Gastroesophageal sphincter (tissue), 4 donors: ENCODE results near the gene IKZF2. TPM values are rescaled to one million over a fixed set of nuclear protein-coding genes. Genes with fewer than 3 reads are reported as not detected.

ENCODE experiments used
- ATAC-seq: fragments of 150-250 bp; one replicate; pipeline ENCODE4 v1.9.1; 2016; ENCODE audit warnings: mild to moderate bottlenecking, moderate library complexity
- H3K27ac ChIP-seq, 4 donors: fragments of 200-600 bp; sonication (generic) in 3 of 4; 1 replicate in 3 of 4; 2 replicates in 1 of 4; pipeline ENCODE4 v1.5.1; 2016 to 2019
- H3K27me3 ChIP-seq: fragments of 200-600 bp; sonication (generic); one replicate; pipeline ENCODE4 v1.5.1; 2019
- H3K36me3 ChIP-seq, 2 donors: fragments of 200-600 bp; sonication (generic); one replicate each; pipeline ENCODE4 v1.5.1; 2019; ENCODE audit warnings: control low read depth in 1 of 2
- H3K4me1 ChIP-seq, 3 donors: fragments of 200-600 bp; sonication (generic); 1 replicate in 2 of 3; 2 replicates in 1 of 3; pipeline ENCODE4 v1.5.1; 2016 to 2019; ENCODE audit warnings: control low read depth in 2 of 3
- H3K4me3 ChIP-seq, 2 donors: fragments of 200-600 bp; sonication (generic); one replicate each; pipeline ENCODE4 v1.5.1; 2019; ENCODE audit warnings: mild to moderate bottlenecking in 1 of 2, moderate library complexity in 1 of 2
- H3K9me3 ChIP-seq, 3 donors: fragments of 200-600 bp; sonication (generic); one replicate each; pipeline ENCODE4 v1.5.1; 2017 to 2019; ENCODE audit warnings: control low read depth in 2 of 3
- EP300 ChIP-seq: sonication (generic); formaldehyde crosslinking; IDR thresholded peaks from one replicate; pipeline ENCODE4 v1.6.1; 2017; ENCODE audit warnings: antibody characterized with exemption, mild to moderate bottlenecking
- POLR2A ChIP-seq, 2 donors: fragments of 450-650 bp; IDR thresholded peaks; one replicate each; pipeline ENCODE4 v1.6.1; 2017; ENCODE audit warnings: antibody characterized with exemption in 2 of 2, mild to moderate bottlenecking in 2 of 2, moderate library complexity in 1 of 2
- POLR2AphosphoS5 ChIP-seq: sonication (generic); formaldehyde crosslinking; IDR thresholded peaks from one replicate; pipeline ENCODE4 v1.6.1; 2017; ENCODE audit warnings: antibody characterized with exemption
- WGBS, 2 donors: methylation state at CpG; one replicate each; pipeline ENCODE4 v1.1.5; 2018; ENCODE audit warnings: low coverage in 1 of 2; 5-methylcytosine and 5-hydroxymethylcytosine counted together
- total RNA-seq, 4 donors: library from RNA; depleted of rRNA; stranded (reverse); fragments of >200 nt; gene quantifications; one replicate each; pipeline ENCODE4 v1.1.0, GENCODE V29; 2016
- TF ChIP-seq, protein P1 (sequence below), 4 experiments: fragments of 200-600 bp in 2 of 4; fragments of 450-650 bp in 2 of 4; sonication (generic) in 1 of 4; IDR thresholded peaks; one replicate each; pipeline ENCODE4 v1.5.1; 2017 to 2019; ENCODE audit warnings: antibody characterized with exemption in 4 of 4, mild to moderate bottlenecking in 2 of 4, moderate library complexity in 2 of 4

Gene IKZF2
- total RNA-seq, 4 donors from 2014 or later: 4.2 to 11.6 (median 9.6) TPM

DNA sequence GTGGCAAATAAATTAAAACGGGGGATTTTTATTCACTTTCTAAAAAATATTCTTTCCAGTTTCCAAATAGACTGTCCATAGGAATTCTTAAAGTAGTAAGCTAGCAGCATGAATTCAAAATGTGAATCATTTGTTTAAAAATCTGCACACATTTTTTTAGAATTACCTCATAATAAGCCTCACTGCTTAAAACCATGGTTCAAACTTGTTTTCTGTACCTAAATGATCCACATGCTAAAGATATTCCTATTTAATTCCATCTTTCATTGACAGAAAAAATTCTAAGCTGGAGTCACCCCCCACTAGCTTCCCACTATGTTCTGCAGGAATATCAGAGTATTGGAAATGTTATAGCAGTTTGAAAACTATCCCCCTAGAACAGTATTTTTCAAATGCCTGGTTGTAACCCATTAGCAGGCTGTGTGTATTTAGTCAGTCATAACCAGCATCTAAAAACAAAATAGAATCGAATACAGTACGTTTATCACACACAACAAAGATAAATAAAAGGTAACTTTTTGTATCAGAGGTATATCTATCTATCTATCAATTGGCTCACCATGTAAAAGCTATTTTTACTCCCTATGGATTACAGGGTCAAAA lies 11.2 kb upstream of the IKZF2 start:
- WGBS, 2 donors: 57 to 80% methylated on average over 3 of the region's 3 CpGs
- H3K36me3 ChIP-seq: no peaks in the 10 kb centered on the region
- TF ChIP-seq EP300 (no peak), POLR2A (IDR thresholded peaks at IDR 0.05) (no peak), POLR2AphosphoS5 (no peak)
- TF ChIP-seq, protein P1, sequence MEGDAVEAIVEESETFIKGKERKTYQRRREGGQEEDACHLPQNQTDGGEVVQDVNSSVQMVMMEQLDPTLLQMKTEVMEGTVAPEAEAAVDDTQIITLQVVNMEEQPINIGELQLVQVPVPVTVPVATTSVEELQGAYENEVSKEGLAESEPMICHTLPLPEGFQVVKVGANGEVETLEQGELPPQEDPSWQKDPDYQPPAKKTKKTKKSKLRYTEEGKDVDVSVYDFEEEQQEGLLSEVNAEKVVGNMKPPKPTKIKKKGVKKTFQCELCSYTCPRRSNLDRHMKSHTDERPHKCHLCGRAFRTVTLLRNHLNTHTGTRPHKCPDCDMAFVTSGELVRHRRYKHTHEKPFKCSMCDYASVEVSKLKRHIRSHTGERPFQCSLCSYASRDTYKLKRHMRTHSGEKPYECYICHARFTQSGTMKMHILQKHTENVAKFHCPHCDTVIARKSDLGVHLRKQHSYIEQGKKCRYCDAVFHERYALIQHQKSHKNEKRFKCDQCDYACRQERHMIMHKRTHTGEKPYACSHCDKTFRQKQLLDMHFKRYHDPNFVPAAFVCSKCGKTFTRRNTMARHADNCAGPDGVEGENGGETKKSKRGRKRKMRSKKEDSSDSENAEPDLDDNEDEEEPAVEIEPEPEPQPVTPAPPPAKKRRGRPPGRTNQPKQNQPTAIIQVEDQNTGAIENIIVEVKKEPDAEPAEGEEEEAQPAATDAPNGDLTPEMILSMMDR (IDR thresholded peaks at IDR 0.05): no peak
- H3K4me1 ChIP-seq: peaks cover 0 to 12% (median 0%) of the 10 kb centered on the region in 3 donors
- H3K4me3 ChIP-seq: no peak overlapping the region
- no peak for ATAC-seq
- no peaks in the 10 kb centered on the region for H3K27me3 ChIP-seq
- H3K27ac ChIP-seq: no peak overlapping the region
- no peaks in the 10 kb centered on the region for H3K9me3 ChIP-seq

DNA sequence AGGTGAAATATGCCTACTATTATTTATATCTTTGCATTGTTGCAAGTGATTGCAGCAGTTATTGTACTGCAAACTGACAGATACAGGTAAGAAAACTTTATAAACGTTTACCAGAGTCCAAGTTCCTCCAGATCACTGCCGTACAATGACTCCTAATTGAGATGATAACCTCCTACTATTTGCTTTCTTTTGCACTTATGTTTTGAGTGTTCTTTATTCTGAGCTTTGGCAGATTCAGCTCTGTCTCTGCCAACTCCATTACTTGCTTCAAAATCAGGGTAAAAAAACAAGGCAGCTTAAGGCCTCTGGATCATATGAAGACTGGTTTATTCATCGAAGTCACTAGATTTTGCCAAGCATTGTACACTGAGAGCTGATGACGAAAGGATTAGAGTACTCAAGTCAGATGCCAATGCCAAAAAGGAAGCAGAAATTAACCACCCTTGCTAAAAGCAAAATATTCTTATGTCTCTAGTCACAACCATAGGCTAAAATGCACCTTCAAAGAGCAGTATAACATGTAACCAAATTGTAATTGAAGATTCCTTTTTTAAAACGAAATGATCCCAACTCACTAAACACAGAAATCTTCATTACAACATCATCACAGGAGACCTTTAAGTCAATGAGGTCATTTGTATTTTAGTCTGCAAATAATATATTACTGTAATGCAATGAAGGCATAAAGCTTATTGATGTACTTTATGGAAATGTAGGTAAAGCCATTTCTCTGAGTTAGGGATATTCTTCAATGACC lies 10.5 kb upstream of the IKZF2 start:
- Histone ChIP-seq H3K27me3 (no peaks in the 10 kb centered on the region), H3K36me3 (no peaks in the 10 kb centered on the region), H3K27ac (peak overlapping the region in 2 of 4 donors; percentile 12 to 13), H3K4me3 (no peak overlapping the region), H3K9me3 (no peaks in the 10 kb centered on the region), H3K4me1 (peaks cover 0 to 12% (median 0%) of the 10 kb centered on the region in 3 donors)
- ATAC-seq: no peak
- no peak for TF ChIP-seq EP300
- TF ChIP-seq, protein P1 (IDR thresholded peaks at IDR 0.05): no peak
- TF ChIP-seq POLR2A (IDR thresholded peaks at IDR 0.05): no peak
- no peak for TF ChIP-seq POLR2AphosphoS5
- 26 to 49% methylated on average over 3 to 5 of the region's 5 CpGs for WGBS, 2 donors

DNA sequence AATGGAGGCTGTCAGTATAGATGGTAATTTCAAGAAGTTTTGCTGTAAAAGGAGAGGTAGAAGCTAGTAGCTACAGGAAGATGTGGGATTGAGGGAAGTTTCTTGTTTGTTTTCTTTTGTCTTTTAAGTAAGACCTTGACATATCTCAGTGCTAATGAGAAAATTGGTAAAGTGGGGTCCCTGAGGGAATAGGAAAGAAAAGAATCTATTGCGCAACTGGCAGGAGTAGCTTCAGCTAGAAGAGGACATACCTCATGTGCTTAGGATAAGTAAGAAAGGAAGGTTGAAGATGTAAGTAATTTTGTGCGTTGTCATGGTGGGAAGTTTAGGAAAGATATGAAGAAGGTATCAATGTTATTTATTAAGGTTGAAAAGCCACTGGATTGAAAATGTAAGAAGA lies 8.4 kb upstream of the IKZF2 start:
- WGBS, 2 donors: 96 to 100% methylated on average over 1 to 2 of the region's 2 CpGs
- Histone ChIP-seq H3K27me3 (no peaks in the 10 kb centered on the region), H3K4me1 (peaks cover 0 to 8% (median 0%) of the 10 kb centered on the region in 3 donors), H3K27ac (no peak overlapping the region), H3K4me3 (no peak overlapping the region), H3K9me3 (no peaks in the 10 kb centered on the region), H3K36me3 (no peaks in the 10 kb centered on the region)
- ATAC-seq: no peak
- TF ChIP-seq, protein P1 (IDR thresholded peaks at IDR 0.05): no peak
- no peak for TF ChIP-seq POLR2AphosphoS5
- no peak for TF ChIP-seq EP300
- no peak for TF ChIP-seq POLR2A (IDR thresholded peaks at IDR 0.05)

DNA sequence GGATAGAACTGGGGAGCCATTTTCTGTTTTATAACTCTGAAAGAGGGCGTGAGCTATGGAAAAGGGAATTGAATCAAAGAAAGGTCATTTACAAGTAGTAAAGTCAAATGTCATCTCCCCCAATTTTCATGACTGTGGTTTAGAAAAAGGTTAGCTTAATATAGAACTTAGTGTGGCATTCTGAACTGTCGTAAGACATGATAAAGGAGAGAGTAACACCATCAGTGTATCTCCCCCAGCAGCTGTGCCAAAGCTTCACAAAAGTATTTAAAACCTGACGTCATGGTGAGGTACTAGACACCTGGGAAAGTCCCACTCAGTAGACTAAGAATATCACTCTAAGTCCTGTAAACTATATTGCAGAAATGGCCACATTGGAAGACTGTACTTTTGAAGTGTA lies 5.8 kb upstream of the IKZF2 start:
- Histone ChIP-seq H3K9me3 (no peaks in the 10 kb centered on the region), H3K36me3 (no peaks in the 10 kb centered on the region), H3K27ac (no peak overlapping the region), H3K4me3 (no peak overlapping the region), H3K4me1 (peaks cover 0 to 22% (median 0%) of the 10 kb centered on the region in 3 donors), H3K27me3 (no peaks in the 10 kb centered on the region)
- TF ChIP-seq EP300: no peak
- TF ChIP-seq POLR2AphosphoS5: no peak
- TF ChIP-seq, protein P1 (IDR thresholded peaks at IDR 0.05): no peak
- TF ChIP-seq POLR2A (IDR thresholded peaks at IDR 0.05): no peak
- 29 to 55% methylated on average over 2 to 3 of the region's 3 CpGs for WGBS, 2 donors
- ATAC-seq: no peak

DNA sequence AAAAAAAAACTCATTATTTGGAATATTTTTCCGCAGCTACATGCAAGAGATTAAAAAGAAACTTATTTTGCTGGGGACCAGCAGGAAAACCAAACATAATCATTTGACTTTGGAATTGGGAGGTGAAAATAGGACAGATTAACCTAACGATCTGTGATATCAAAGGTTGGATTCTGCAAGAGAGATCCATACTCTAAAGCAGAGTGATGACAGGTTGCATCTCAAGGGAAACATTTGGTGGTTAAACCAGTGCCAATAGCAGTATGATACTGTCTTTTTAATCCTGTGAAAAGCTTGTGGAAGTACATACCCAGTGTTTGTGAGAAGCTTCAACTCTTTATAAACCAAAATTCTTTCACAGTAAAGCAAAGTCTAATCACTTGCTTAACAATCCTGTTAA lies 5.3 kb upstream of the IKZF2 start:
- no peaks in the 10 kb centered on the region for H3K36me3 ChIP-seq
- no peak overlapping the region for H3K27ac ChIP-seq
- 67 to 75% methylated on average over 2 of the region's 2 CpGs for WGBS, 2 donors
- no peak for TF ChIP-seq EP300
- TF ChIP-seq POLR2A (IDR thresholded peaks at IDR 0.05): no peak
- no peak for TF ChIP-seq POLR2AphosphoS5
- TF ChIP-seq, protein P1 (IDR thresholded peaks at IDR 0.05): no peak
- no peak for ATAC-seq
- no peaks in the 10 kb centered on the region for H3K27me3 ChIP-seq
- no peak overlapping the region for H3K4me3 ChIP-seq
- H3K4me1 ChIP-seq: peaks cover 0 to 18% (median 0%) of the 10 kb centered on the region in 3 donors
- H3K9me3 ChIP-seq: no peaks in the 10 kb centered on the region
